Fibroblast of skin of back (primary cell): ENCODE measurements around the gene DNM2.
A peak's percentile ranks its signal among the peaks of the same experiment; 100 is the strongest.
"Not testable (repeated sequence)": the region's sequence is repeated elsewhere in the genome, so short reads cannot be mapped to it uniquely, and the experiment has no call there.

Experiments used
- DNase-seq: peaks from one replicate; pipeline ENCODE4 v3.0.0-alpha.2; 2013

DNM2 gene

DNA sequence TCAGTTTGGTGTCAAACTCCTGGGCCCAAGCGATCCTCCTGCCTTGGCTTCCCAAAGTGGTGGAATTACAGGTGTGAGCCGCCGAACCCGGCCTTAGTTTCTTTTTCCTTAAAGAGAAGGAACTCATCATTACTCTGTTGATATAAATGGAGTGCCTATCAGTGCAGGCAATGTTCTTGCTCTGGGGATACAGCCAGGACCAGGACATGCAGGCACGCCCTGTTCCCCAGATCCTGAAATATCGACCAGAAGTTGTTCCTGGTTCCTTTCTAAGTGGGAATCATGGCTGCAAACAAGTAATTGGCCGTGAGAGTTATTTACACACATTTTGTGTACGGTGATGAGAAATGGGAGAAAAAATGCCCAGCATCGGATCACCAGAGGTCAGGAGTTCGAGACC is 8.4 kb downstream of the DNM2 start:
- no peak for DNase-seq

GRCh38 chr19:10727685-10728201 is 9.9 kb downstream of the DNM2 start:
- no peak for DNase-seq

GRCh38 chr19:10729411-10729810 is 11.5 kb downstream of the DNM2 start:
- DNase-seq, result no peak

DNA sequence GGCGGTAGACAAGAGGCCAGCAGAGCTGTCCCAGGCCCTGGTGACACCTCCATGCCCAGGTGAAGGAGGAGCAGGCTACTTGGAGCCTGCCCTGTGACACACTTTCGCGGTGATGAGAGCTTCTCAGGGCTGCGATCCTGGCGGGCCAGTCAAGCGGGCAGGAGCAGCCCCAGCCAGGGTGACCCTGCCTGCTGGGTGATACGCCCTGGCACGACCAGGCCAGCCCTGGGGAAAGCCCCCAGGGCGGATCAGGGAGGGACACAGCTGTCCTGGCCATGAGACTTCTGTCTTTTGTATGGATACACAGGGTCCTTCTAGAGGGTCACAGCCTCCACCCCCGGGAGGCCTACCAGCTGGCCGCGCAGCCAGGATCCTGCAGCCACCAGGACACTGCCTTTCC is 13.1 kb downstream of the DNM2 start:
- no peak for DNase-seq

GRCh38 chr19:10735741-10736140 is 17.9 kb downstream of the DNM2 start:
- no peak for DNase-seq

DNA sequence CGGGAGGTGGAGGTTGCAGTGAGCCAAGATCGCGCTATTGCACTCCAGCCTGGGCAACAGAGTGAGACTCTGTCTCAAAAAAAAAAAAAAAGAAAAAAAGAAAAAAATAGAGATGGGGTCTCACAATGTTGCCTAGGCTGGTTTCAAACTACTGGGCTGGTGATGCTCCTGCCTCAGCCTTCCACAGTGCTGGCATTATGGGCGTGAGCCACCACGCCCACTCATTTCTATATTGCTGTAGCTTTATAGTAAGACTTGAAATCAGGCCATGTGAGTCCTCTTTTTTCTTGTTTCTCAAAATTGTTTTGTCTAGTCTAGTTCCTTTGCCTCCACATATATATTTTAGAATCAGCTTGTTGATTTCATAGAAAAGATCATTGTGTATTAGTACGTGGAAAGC is 18.3 kb downstream of the DNM2 start:
- no peak for DNase-seq

GRCh38 chr19:10736916-10737551 is 19.2 kb downstream of the DNM2 start:
- DNase-seq, result no peak

GRCh38 chr19:10737722-10738121 is 19.8 kb downstream of the DNM2 start:
- DNase-seq, result no peak

GRCh38 chr19:10740798-10741197 is 22.9 kb downstream of the DNM2 start:
- DNase-seq, result no peak

DNA sequence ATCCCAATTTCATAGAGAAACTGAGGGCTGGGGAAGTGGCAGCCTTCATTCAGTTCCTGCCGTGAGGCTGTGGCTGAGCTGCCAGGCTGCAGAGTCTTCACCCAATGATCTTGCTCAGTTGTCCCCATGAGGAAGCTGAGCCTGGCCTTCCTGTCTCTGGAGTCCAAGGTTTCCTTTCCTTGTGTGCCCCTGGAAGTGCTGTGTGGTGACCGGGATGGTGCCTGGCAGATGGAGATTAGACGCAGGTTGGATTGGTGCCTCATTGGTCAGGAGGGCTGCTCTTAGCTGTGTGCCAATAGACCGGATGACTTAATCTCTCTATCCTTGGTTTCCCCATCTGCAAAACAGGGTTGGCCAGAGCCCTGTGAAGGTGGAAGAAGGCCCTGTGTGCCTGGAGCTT is 24.6 kb downstream of the DNM2 start:
- DNase-seq, result no peak

GRCh38 chr19:10744253-10744798 is 26.4 kb downstream of the DNM2 start:
- DNase-seq, result no peak

- no peak for DNase-seq
Observed at GRCh38 chr19:10744801-10745293, 27.0 kb downstream of the DNM2 start.

DNA sequence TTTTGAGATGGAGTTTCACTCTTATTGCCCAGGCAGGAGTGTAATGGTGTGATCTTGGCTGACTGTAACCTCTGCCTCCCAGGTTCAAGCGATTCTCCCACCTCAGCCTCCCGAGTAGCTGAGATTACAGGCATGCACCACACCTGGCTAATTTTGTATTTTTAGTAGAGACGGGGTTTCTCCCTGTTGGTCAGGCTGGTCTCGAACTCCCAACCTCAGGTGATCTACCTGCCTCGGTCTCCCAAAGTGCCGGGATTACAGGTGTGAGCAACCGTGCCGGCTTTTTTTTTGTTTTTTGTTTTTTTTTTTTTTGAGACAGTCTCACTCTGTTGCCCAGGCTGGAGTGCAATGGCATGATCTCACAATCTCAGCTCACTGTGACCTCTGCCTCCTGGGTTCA is 28.6 kb downstream of the DNM2 start:
- not testable (repeated sequence) for DNase-seq

GRCh38 chr19:10747271-10747670 is 29.4 kb downstream of the DNM2 start:
- DNase-seq, result no peak

DNA sequence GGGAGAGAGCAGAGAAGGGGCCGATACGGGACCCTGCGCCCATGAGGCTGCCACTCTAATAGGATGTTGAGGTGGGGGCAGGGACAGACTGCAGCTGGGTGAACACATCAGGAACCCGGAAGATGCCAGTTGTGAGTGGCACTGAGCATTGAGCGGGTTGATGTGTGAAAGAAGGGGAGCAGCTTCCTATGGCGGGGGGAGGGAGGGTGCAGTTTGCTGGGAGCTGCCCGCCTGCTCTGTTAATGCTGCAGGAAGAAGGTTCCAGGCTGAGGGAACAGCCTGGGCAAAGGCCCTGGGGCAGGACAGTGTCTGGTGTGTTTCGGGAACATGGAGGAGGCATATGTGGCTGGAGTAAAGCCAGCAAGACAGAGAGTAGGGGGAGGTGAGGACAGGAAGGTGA is 29.8 kb downstream of the DNM2 start:
- DNase-seq, result no peak

DNA sequence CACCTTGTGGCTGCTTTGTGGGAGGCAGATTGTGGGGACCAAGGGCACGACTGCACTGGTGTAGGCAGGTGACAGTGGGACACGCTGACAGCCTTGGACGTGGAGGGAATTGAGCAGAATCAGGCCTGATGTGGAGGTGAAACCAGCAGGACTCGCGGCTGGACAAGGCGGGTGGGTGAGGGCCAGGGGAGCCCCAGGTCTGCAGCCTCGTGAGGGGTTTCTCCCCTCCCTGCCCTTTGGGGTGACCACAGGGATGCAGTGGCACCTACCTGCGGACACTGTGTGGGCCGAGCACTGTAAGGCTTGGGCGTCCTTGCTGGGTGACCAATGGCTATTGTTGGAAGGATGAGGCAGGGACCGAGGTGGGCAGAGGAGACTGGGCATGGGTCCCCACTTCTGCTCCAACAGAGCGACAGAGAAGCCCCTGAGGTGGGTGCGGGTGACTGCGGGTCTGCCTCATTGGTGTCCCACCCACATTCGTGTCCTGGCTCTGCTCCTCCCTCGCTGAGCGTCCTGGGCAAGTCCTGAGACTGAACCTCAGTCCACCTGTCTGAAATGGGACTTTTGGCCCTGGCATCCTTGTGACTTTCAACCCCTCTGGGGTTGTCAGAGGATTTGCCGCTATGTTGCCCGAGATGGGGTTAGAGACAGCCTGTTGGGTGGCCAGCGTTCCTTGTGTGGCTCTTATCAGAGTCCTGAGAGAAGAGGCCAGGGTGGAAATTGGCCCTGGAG is 30.5 kb downstream of the DNM2 start:
- DNase-seq, result no peak

DNA sequence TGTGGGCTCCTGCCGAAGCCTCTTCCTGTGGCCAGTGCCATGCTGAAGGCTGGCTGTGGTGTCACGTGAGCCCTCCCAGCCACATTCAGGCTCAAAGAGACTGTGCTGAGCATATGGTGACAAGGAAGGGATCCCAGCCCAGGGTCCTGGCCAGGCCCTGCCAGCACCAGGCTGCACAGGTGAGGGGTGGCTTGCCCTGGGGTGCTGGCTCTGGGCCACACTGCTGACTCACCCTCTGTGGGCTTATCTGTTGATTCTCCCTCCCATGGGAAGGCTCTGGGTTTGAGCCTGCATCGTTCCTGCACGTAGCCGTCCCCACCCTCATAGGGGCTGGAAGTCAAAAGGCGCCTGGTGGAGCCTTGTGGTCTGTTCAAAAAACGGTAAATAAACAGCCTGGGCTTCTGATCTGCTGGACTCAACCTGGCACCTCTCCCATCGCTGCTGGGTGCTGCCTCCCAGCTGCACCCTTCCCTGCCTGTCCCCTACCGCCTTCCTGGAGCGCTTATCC is 31.1 kb downstream of the DNM2 start:
- peak; percentile 51 for DNase-seq

GRCh38 chr19:10749435-10750384 is 31.8 kb downstream of the DNM2 start:
- no peak for DNase-seq

DNA sequence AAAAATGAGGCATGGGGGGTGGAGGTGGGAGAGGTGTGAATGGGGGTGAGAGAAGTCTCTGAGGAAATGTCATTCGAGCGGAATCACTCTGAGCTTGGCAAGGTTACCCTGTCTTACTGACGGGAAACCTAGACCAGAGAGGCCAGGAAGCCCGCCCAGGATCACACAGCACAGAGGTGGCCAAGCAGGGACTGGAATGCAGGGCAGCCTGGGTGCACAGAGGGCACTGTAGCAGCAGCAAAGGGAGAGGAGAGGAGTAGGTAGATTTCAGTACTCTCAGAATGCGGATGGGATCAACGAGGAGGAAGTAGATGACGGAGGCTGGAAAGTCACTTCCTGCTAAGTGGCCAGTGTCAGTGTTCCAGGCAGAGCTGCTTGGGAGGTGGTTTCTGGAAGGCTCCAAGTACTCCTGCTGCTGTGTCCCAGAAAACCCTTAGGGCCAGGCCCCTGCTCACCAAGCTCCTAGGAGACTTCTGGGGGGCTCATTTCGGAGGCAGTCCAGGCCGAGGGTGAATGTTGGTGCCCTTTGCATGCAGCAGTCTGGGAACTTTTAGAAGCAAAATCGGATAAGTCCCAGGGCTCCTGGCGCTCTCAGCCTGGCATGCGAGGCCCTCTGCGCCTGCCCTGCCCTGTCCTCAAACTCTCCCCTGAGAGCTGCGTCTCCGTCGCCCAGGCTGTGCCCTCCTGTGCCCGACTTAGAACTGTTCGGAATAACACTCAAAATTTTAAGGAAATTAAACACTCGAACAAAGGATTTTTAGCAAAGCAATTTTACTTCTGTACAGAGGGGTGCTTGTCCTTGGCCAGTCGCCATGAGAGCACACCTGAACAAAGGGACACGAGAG is 33.5 kb downstream of the DNM2 start:
- DNase-seq, result no peak

- DNase-seq, result no peak
Observed at GRCh38 chr19:10752237-10752912, 34.5 kb downstream of the DNM2 start.
